Ectodermal cell (in vitro differentiated cells): ENCODE results near the gene DPP3.
A peak's percentile ranks its signal among the peaks of the same experiment; 100 is the strongest.

Experiments
- H3K27ac ChIP-seq: 2 replicates; pipeline ENCODE4 v1.7.0; 2013; ENCODE audit warnings: mild to moderate bottlenecking, low read depth, low read length; ENCODE audit not compliant: insufficient read depth, poor library complexity, severe bottlenecking
- H3K27me3 ChIP-seq: 2 replicates; pipeline ENCODE4 v1.7.0; 2013; ENCODE audit warnings: mild to moderate bottlenecking, low read length; ENCODE audit not compliant: insufficient read depth, control insufficient read depth, poor library complexity, severe bottlenecking
- H3K36me3 ChIP-seq: one replicate; pipeline ENCODE4 v1.7.0; 2013; ENCODE audit warnings: low read length; ENCODE audit not compliant: control insufficient read depth, insufficient read depth
- H3K4me1 ChIP-seq: one replicate; pipeline ENCODE4 v1.7.0; 2013; ENCODE audit warnings: low read length; ENCODE audit not compliant: control insufficient read depth, insufficient read depth
- H3K4me3 ChIP-seq: 2 replicates; pipeline ENCODE4 v1.7.0; 2013; ENCODE audit warnings: low read depth, low read length, control low read depth; ENCODE audit not compliant: insufficient read depth
- H3K9me3 ChIP-seq: 2 replicates; pipeline ENCODE4 v1.7.0; 2013; ENCODE audit warnings: mild to moderate bottlenecking, low read length, moderate library complexity; ENCODE audit not compliant: control insufficient read depth
- WGBS, 2 experiments: methylation state at CpG; one replicate each; pipeline ENCODE4 v1.1.7; 2013; ENCODE audit warnings: missing lambda C conversion rate in 2 of 2; 5-methylcytosine and 5-hydroxymethylcytosine counted together

The DPP3 gene

GRCh38 chr11:66464916-66465315 lies 15.3 kb upstream of the DPP3 start:
- no peak overlapping the region for H3K4me3 ChIP-seq
- WGBS, 2 experiments = 93 to 94% methylated on average over 1 of the region's 1 CpG
- no peaks in the 10 kb centered on the region for H3K27me3 ChIP-seq
- no peak overlapping the region for H3K27ac ChIP-seq
- no peaks in the 10 kb centered on the region for H3K36me3 ChIP-seq
- no peaks in the 10 kb centered on the region for H3K9me3 ChIP-seq
- H3K4me1 ChIP-seq = peaks cover 11% of the 10 kb centered on the region

GRCh38 chr11:66465373-66466224 lies 14.6 kb upstream of the DPP3 start:
- H3K4me3 ChIP-seq = peak overlapping the region; percentile 47
- H3K4me1 ChIP-seq = peaks cover 11% of the 10 kb centered on the region
- H3K9me3 ChIP-seq = no peaks in the 10 kb centered on the region
- WGBS, 2 experiments = 56 to 57% methylated on average over 19 of the region's 19 CpGs
- H3K36me3 ChIP-seq = no peaks in the 10 kb centered on the region
- H3K27ac ChIP-seq = no peak overlapping the region
- no peaks in the 10 kb centered on the region for H3K27me3 ChIP-seq

GRCh38 chr11:66466225-66467033 lies 13.8 kb upstream of the DPP3 start, which contains the start of gene PELI3:
Gene PELI3, plus strand, starts transcription at chr11:66466905. Its CDS starts 1,224 bp downstream, at chr11:66468129.
- WGBS, 2 experiments = 1% methylated on average over 63 of the region's 63 CpGs
- H3K27me3 ChIP-seq = no peaks in the 10 kb centered on the region
- no peaks in the 10 kb centered on the region for H3K9me3 ChIP-seq
- peaks cover 11% of the 10 kb centered on the region for H3K4me1 ChIP-seq
- peak within 1 kb of the TSS; percentile 11 for H3K27ac ChIP-seq
- no peaks in the 10 kb centered on the region for H3K36me3 ChIP-seq
- peak within 1 kb of the TSS; percentile 47 for H3K4me3 ChIP-seq

GRCh38 chr11:66467034-66467659 lies 13.1 kb upstream of the DPP3 start:
- Histone ChIP-seq H3K4me1 (peaks cover 11% of the 10 kb centered on the region), H3K27ac (no peak overlapping the region), H3K27me3 (no peaks in the 10 kb centered on the region), H3K36me3 (no peaks in the 10 kb centered on the region), H3K9me3 (no peaks in the 10 kb centered on the region), H3K4me3 (peak overlapping the region; percentile 47)
- WGBS, 2 experiments = 3% methylated on average over 72 of the region's 72 CpGs

GRCh38 chr11:66467756-66468155 lies 12.5 kb upstream of the DPP3 start:
- Histone ChIP-seq H3K4me3 (peak overlapping the region; percentile 47), H3K4me1 (peaks cover 11% of the 10 kb centered on the region), H3K27ac (no peak overlapping the region), H3K36me3 (no peaks in the 10 kb centered on the region), H3K27me3 (no peaks in the 10 kb centered on the region), H3K9me3 (no peaks in the 10 kb centered on the region)
- WGBS, 2 experiments = 44 to 49% methylated on average over 6 of the region's 6 CpGs

- Histone ChIP-seq H3K4me3 (no peak overlapping the region), H3K4me1 (peaks cover 11% of the 10 kb centered on the region), H3K36me3 (peaks cover 4% of the 10 kb centered on the region), H3K9me3 (no peaks in the 10 kb centered on the region), H3K27me3 (no peaks in the 10 kb centered on the region), H3K27ac (no peak overlapping the region)
- WGBS, 2 experiments = 90 to 93% methylated on average over 6 of the region's 6 CpGs
These were observed 11.5 kb upstream of the DPP3 start for GRCh38 chr11:66468691-66469090.

- no peaks in the 10 kb centered on the region for H3K27me3 ChIP-seq
- WGBS, 2 experiments = 88 to 90% methylated on average over 1 of the region's 1 CpG
- peaks cover 4% of the 10 kb centered on the region for H3K36me3 ChIP-seq
- H3K4me3 ChIP-seq = no peak overlapping the region
- H3K4me1 ChIP-seq = peaks cover 16% of the 10 kb centered on the region
- H3K27ac ChIP-seq = no peak overlapping the region
- no peaks in the 10 kb centered on the region for H3K9me3 ChIP-seq
These were observed 10.8 kb upstream of the DPP3 start for GRCh38 chr11:66469441-66469840.

- Histone ChIP-seq H3K4me3 (no peak overlapping the region), H3K27me3 (no peaks in the 10 kb centered on the region), H3K36me3 (peaks cover 4% of the 10 kb centered on the region), H3K27ac (no peak overlapping the region), H3K4me1 (peaks cover 16% of the 10 kb centered on the region), H3K9me3 (no peaks in the 10 kb centered on the region)
- 78 to 80% methylated on average over 3 of the region's 3 CpGs for WGBS, 2 experiments
These were observed 10.2 kb upstream of the DPP3 start for GRCh38 chr11:66470015-66470414.

GRCh38 chr11:66471142-66471541 lies 9.1 kb upstream of the DPP3 start:
- H3K4me1 ChIP-seq = peaks cover 16% of the 10 kb centered on the region
- H3K36me3 ChIP-seq = peaks cover 4% of the 10 kb centered on the region
- no peaks in the 10 kb centered on the region for H3K9me3 ChIP-seq
- WGBS, 2 experiments = 95 to 96% methylated on average over 16 of the region's 16 CpGs
- no peaks in the 10 kb centered on the region for H3K27me3 ChIP-seq
- H3K4me3 ChIP-seq = no peak overlapping the region
- H3K27ac ChIP-seq = no peak overlapping the region

- WGBS, 2 experiments = 95 to 97% methylated on average over 9 of the region's 9 CpGs
- H3K27ac ChIP-seq = no peak overlapping the region
- H3K27me3 ChIP-seq = no peaks in the 10 kb centered on the region
- H3K9me3 ChIP-seq = no peaks in the 10 kb centered on the region
- H3K4me3 ChIP-seq = no peak overlapping the region
- H3K4me1 ChIP-seq = peaks cover 16% of the 10 kb centered on the region
- peaks cover 4% of the 10 kb centered on the region for H3K36me3 ChIP-seq
These were observed 8.2 kb upstream of the DPP3 start for GRCh38 chr11:66472054-66472453.
